Colonic mucosa (tissue), 4 donors: ENCODE measurements around the gene PRCC. TPM values are rescaled to one million over a fixed set of nuclear protein-coding genes. Genes with fewer than 3 reads are reported as not detected.

Source experiments
- DNase-seq: peaks from one replicate; pipeline ENCODE4 v3.0.0-alpha.2; 2020
- H3K27ac ChIP-seq: fragments of 200-600 bp; one replicate; pipeline ENCODE4 v1.8.0; 2021
- H3K27me3 ChIP-seq: fragments of 200-600 bp; one replicate; pipeline ENCODE4 v1.8.0; 2021
- H3K36me3 ChIP-seq: fragments of 200-600 bp; one replicate; pipeline ENCODE4 v1.8.0; 2021
- H3K4me1 ChIP-seq: fragments of 200-600 bp; one replicate; pipeline ENCODE4 v1.8.0; 2021; ENCODE audit warnings: mild to moderate bottlenecking
- H3K4me3 ChIP-seq: fragments of 200-600 bp; one replicate; pipeline ENCODE4 v1.8.0; 2021
- H3K9ac ChIP-seq, 2 donors: one replicate each; pipeline ENCODE4 v1.7.0; 2013; ENCODE audit warnings: control low read depth in 2 of 2, low read depth in 2 of 2, low read length in 2 of 2
- H3K9me3 ChIP-seq: fragments of 200-600 bp; one replicate; pipeline ENCODE4 v1.8.0; 2021
- CTCF ChIP-seq: fragments of 200-600 bp; IDR thresholded peaks from one replicate; pipeline ENCODE4 v1.8.0; 2022; ENCODE audit warnings: antibody characterized with exemption, mild to moderate bottlenecking
- intact Hi-C: fragments of 100-400 bp; cut with DNase I; formaldehyde crosslinking; loops from one replicate; pipeline ENCODE4 v1.14.1; 2022
- total RNA-seq, 2 donors: library from RNA; stranded (reverse); fragmentation: NEBNext Ultra II Directional in 1 of 2; extraction: Animal tissue kit (Norgen Biotek cat#: 25700) in 1 of 2; gene quantifications; one replicate each; pipeline ENCODE4 v1.2.1, GENCODE V29; 2021
- donor health status: healthy.
- donor health status: DM: no; HTN: no; CAD: no.
- donor health status: DM: no; HTN: no; CAD: no.

Gene PRCC
- total RNA-seq, 2 donors from 2014 or later, result 57.1 to 58.7 TPM

GRCh38 chr1:156806512-156807440 lies 39.4 kb downstream of the PRCC start:
- no peaks in the 10 kb centered on the region for H3K9me3 ChIP-seq
- intact Hi-C loops, result no loop called here
- H3K4me1 ChIP-seq, result no peaks in the 10 kb centered on the region
- H3K27me3 ChIP-seq, result no peaks in the 10 kb centered on the region
- H3K27ac ChIP-seq, result no peak overlapping the region
- DNase-seq, result no peak
- TF ChIP-seq CTCF, result no peak
- H3K4me3 ChIP-seq, result no peak overlapping the region
- no peaks in the 10 kb centered on the region for H3K36me3 ChIP-seq
- no peak overlapping the region for H3K9ac ChIP-seq

GRCh38 chr1:156807627-156808026 lies 40.3 kb downstream of the PRCC start:
- H3K9me3 ChIP-seq, result no peaks in the 10 kb centered on the region
- no peaks in the 10 kb centered on the region for H3K4me1 ChIP-seq
- TF ChIP-seq CTCF, result no peak
- DNase-seq, result no peak
- no peak overlapping the region for H3K9ac ChIP-seq
- H3K36me3 ChIP-seq, result no peaks in the 10 kb centered on the region
- intact Hi-C loops, result no loop called here
- H3K27ac ChIP-seq, result no peak overlapping the region
- H3K4me3 ChIP-seq, result no peak overlapping the region
- H3K27me3 ChIP-seq, result no peaks in the 10 kb centered on the region

- intact Hi-C loops, result no loop called here
- TF ChIP-seq CTCF, result no peak
- Histone ChIP-seq H3K27me3 (no peaks in the 10 kb centered on the region), H3K9me3 (no peaks in the 10 kb centered on the region), H3K4me3 (no peak overlapping the region), H3K36me3 (no peaks in the 10 kb centered on the region), H3K9ac (no peak overlapping the region), H3K4me1 (peaks cover 3% of the 10 kb centered on the region), H3K27ac (no peak overlapping the region)
- no peak for DNase-seq
Measured at GRCh38 chr1:156808186-156809030, 41.1 kb downstream of the PRCC start.

- Histone ChIP-seq H3K27me3 (no peaks in the 10 kb centered on the region), H3K9ac (no peak overlapping the region), H3K4me1 (peaks cover 6% of the 10 kb centered on the region), H3K9me3 (no peaks in the 10 kb centered on the region), H3K36me3 (no peaks in the 10 kb centered on the region), H3K4me3 (no peak overlapping the region), H3K27ac (no peak overlapping the region)
- intact Hi-C loops, result no loop called here
- DNase-seq, result no peak
- TF ChIP-seq CTCF, result no peak
Measured at GRCh38 chr1:156809281-156809680, 41.9 kb downstream of the PRCC start.

- TF ChIP-seq CTCF, result no peak
- no peaks in the 10 kb centered on the region for H3K9me3 ChIP-seq
- intact Hi-C loops, result no loop called here
- no peak overlapping the region for H3K4me3 ChIP-seq
- H3K27me3 ChIP-seq, result no peaks in the 10 kb centered on the region
- DNase-seq, result no peak
- no peak overlapping the region for H3K27ac ChIP-seq
- peaks cover 6% of the 10 kb centered on the region for H3K4me1 ChIP-seq
- H3K36me3 ChIP-seq, result no peaks in the 10 kb centered on the region
- H3K9ac ChIP-seq, result no peak overlapping the region
Measured at GRCh38 chr1:156809711-156810366, 42.5 kb downstream of the PRCC start.
